Measurements from ENCODE around the gene AATF. TPM values are rescaled to one million over a fixed set of nuclear protein-coding genes. Genes with fewer than 3 reads are reported as not detected.

AATF gene
- total RNA-seq, 1 donor from 2014 or later, result 38.5 TPM

- H3K9me3 Mint-ChIP-seq (ENCODE audit: low read depth), result no peaks in the 10 kb centered on the region
- no peak for TF ChIP-seq CTCF (IDR thresholded peaks at IDR 0.05)
- H3K4me3 Mint-ChIP-seq (ENCODE audit: unreplicated experiment), result no peak overlapping the region
- H3K27ac Mint-ChIP-seq (ENCODE audit: unreplicated experiment), result no peak overlapping the region
- peaks cover 10% of the 10 kb centered on the region for H3K27me3 Mint-ChIP-seq (ENCODE audit: low read depth)
- H3K4me1 Mint-ChIP-seq (ENCODE audit: low read depth), result peaks cover 10% of the 10 kb centered on the region
- DNase-seq (ENCODE audit: low spot score), result no peak
- H3K36me3 Mint-ChIP-seq (ENCODE audit: low read depth), result no peaks in the 10 kb centered on the region
These were observed 28.4 kb upstream of the AATF start for GRCh38 chr17:36920032-36921005.

DNA sequence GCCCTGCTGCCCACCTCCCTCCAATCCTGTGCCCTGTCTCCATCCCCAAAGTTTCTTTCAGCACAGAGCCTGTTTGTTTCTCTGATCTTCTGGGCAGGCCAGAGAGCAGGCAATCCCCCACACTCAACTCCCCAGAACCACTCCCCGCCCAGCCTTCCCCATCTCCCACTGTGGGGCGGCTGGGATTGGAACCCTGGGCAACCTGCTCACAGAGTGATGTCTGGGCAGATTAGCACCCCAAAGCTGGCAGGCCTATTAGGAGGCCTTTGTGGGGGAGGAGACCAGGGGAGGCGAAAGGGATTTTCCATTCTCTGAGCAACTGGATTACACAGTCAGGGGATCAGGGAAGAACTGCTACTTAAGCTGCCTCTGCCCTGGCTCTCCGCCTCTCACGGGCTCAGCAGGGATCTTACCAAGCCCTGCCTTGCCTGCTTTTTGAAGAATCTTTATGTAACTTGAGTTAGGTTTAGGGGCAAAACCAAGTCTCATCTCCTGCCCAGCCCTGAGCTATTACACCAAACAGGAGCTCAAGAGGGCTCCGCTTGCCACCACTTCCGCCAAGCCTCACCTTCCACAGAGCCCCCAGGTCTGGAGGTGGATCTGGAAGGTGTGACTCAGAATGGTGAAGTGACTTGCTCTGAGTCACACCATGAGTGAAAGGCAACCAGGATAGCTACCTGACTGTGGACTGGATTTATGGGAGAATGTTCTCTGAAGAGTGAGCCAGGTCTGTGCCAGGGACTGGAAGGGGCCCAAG is 27.5 kb upstream of the AATF start:
- no peak for TF ChIP-seq CTCF (IDR thresholded peaks at IDR 0.05)
- Mint-ChIP-seq H3K4me1 (ENCODE audit: low read depth) (peaks cover 10% of the 10 kb centered on the region), H3K9me3 (ENCODE audit: low read depth) (no peaks in the 10 kb centered on the region), H3K27ac (ENCODE audit: unreplicated experiment) (peak overlapping the region; percentile 32), H3K27me3 (ENCODE audit: low read depth) (peaks cover 10% of the 10 kb centered on the region), H3K36me3 (ENCODE audit: low read depth) (no peaks in the 10 kb centered on the region), H3K4me3 (ENCODE audit: unreplicated experiment) (no peak overlapping the region)
- DNase-seq (ENCODE audit: low spot score), result no peak

GRCh38 chr17:36922175-36922574 is 26.6 kb upstream of the AATF start:
- no peak for DNase-seq (ENCODE audit: low spot score)
- H3K4me1 Mint-ChIP-seq (ENCODE audit: low read depth), result peaks cover 10% of the 10 kb centered on the region
- no peak for TF ChIP-seq CTCF (IDR thresholded peaks at IDR 0.05)
- H3K36me3 Mint-ChIP-seq (ENCODE audit: low read depth), result no peaks in the 10 kb centered on the region
- no peak overlapping the region for H3K27ac Mint-ChIP-seq (ENCODE audit: unreplicated experiment)
- H3K27me3 Mint-ChIP-seq (ENCODE audit: low read depth), result peaks cover 10% of the 10 kb centered on the region
- H3K4me3 Mint-ChIP-seq (ENCODE audit: unreplicated experiment), result no peak overlapping the region
- H3K9me3 Mint-ChIP-seq (ENCODE audit: low read depth), result no peaks in the 10 kb centered on the region

DNA sequence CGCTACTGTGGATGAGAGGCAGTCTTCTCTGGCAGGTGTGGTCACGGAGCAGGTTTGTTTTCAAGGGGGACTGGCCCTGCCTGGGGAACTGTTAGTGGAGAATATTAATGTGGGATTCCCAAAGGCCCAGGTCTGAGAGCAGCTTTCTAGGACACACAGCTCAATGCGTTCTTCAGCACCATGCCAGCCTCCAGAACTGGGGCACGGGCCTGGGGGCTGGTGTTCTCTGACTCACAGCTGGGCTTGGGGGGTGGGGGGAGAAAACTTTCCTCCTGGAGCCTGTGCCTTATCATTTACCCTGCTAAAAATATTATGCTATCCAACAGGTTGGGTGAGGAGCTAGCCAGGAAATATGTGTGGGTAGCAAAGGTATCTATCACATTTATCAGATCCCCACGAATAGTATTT is 24.9 kb upstream of the AATF start:
- DNase-seq (ENCODE audit: low spot score), result no peak
- H3K27me3 Mint-ChIP-seq (ENCODE audit: low read depth), result peaks cover 24% of the 10 kb centered on the region
- no peak for TF ChIP-seq CTCF (IDR thresholded peaks at IDR 0.05)
- peaks cover 14% of the 10 kb centered on the region for H3K4me1 Mint-ChIP-seq (ENCODE audit: low read depth)
- H3K36me3 Mint-ChIP-seq (ENCODE audit: low read depth), result no peaks in the 10 kb centered on the region
- no peaks in the 10 kb centered on the region for H3K9me3 Mint-ChIP-seq (ENCODE audit: low read depth)
- no peak overlapping the region for H3K27ac Mint-ChIP-seq (ENCODE audit: unreplicated experiment)
- no peak overlapping the region for H3K4me3 Mint-ChIP-seq (ENCODE audit: unreplicated experiment)

DNA sequence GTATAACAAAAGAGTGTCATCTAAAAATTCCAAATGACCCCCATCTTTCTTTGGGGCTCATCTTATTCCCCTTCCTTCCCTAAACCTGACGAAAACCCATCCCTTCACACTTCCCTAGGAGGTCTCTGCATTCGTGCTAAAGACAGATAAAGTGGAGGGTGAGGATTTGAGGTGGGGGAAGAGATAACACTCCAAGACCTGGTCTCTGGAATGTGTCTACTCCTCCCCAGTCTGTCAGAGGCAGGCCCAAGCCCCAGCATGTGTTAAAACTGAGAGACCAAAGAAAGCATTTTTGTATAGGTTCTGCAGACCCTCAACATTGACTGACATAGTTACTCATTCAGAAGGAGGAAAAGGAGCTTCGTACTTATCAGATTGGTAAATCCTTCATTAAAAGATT is 22.5 kb upstream of the AATF start:
- H3K4me3 Mint-ChIP-seq (ENCODE audit: unreplicated experiment), result no peak overlapping the region
- peaks cover 43% of the 10 kb centered on the region for H3K27me3 Mint-ChIP-seq (ENCODE audit: low read depth)
- no peaks in the 10 kb centered on the region for H3K36me3 Mint-ChIP-seq (ENCODE audit: low read depth)
- peaks cover 7% of the 10 kb centered on the region for H3K4me1 Mint-ChIP-seq (ENCODE audit: low read depth)
- no peak for DNase-seq (ENCODE audit: low spot score)
- no peak overlapping the region for H3K27ac Mint-ChIP-seq (ENCODE audit: unreplicated experiment)
- H3K9me3 Mint-ChIP-seq (ENCODE audit: low read depth), result no peaks in the 10 kb centered on the region
- TF ChIP-seq CTCF (IDR thresholded peaks at IDR 0.05), result no peak

Measured in chondrocyte (in vitro differentiated cells).